ENCODE results near the gene IDE.
"Not testable (repeated sequence)": the region's sequence is repeated elsewhere in the genome, so short reads cannot be mapped to it uniquely, and the experiment has no call there.

Gene IDE

GRCh38 chr10:92490387-92490786 lies 83.5 kb downstream of the IDE start:
- no peak for DNase-seq
- Mint-ChIP-seq H3K9me3 (no peaks in the 10 kb centered on the region), H3K4me3 (no peak overlapping the region), H3K27ac (no peak overlapping the region), H3K36me3 (ENCODE audit: low read depth) (peaks cover 90% of the 10 kb centered on the region), H3K4me1 (ENCODE audit: low read depth) (no peaks in the 10 kb centered on the region), H3K27me3 (no peaks in the 10 kb centered on the region)

GRCh38 chr10:92486637-92487036 lies 87.3 kb downstream of the IDE start:
- Mint-ChIP-seq H3K36me3 (ENCODE audit: low read depth) (peaks cover 89% of the 10 kb centered on the region), H3K4me3 (no peak overlapping the region), H3K27me3 (no peaks in the 10 kb centered on the region), H3K27ac (no peak overlapping the region), H3K4me1 (ENCODE audit: low read depth) (peaks cover under 1% of the 10 kb centered on the region), H3K9me3 (no peaks in the 10 kb centered on the region)
- no peak for DNase-seq

GRCh38 chr10:92483539-92483938 lies 90.4 kb downstream of the IDE start:
- Mint-ChIP-seq H3K4me1 (ENCODE audit: low read depth) (peaks cover 3% of the 10 kb centered on the region), H3K36me3 (ENCODE audit: low read depth) (peaks cover 89% of the 10 kb centered on the region), H3K4me3 (no peak overlapping the region), H3K27me3 (no peaks in the 10 kb centered on the region), H3K9me3 (no peaks in the 10 kb centered on the region), H3K27ac (no peak overlapping the region)
- DNase-seq: no peak

- H3K9me3 Mint-ChIP-seq: no peaks in the 10 kb centered on the region
- no peak overlapping the region for H3K4me3 Mint-ChIP-seq
- H3K4me1 Mint-ChIP-seq (ENCODE audit: low read depth): peaks cover 3% of the 10 kb centered on the region
- H3K27me3 Mint-ChIP-seq: no peaks in the 10 kb centered on the region
- H3K27ac Mint-ChIP-seq: no peak overlapping the region
- DNase-seq: no peak
- H3K36me3 Mint-ChIP-seq (ENCODE audit: low read depth): peaks cover 82% of the 10 kb centered on the region
These were observed 93.5 kb downstream of the IDE start for GRCh38 chr10:92480413-92480812.

- H3K4me3 Mint-ChIP-seq: no peak overlapping the region
- H3K9me3 Mint-ChIP-seq: no peaks in the 10 kb centered on the region
- H3K36me3 Mint-ChIP-seq (ENCODE audit: low read depth): peaks cover 84% of the 10 kb centered on the region
- H3K27ac Mint-ChIP-seq: no peak overlapping the region
- no peaks in the 10 kb centered on the region for H3K27me3 Mint-ChIP-seq
- peaks cover 3% of the 10 kb centered on the region for H3K4me1 Mint-ChIP-seq (ENCODE audit: low read depth)
- no peak for DNase-seq
These were observed 94.3 kb downstream of the IDE start for GRCh38 chr10:92479547-92479946.

GRCh38 chr10:92478536-92478935 lies 95.4 kb downstream of the IDE start:
- Mint-ChIP-seq H3K36me3 (ENCODE audit: low read depth) (peaks cover 85% of the 10 kb centered on the region), H3K4me3 (no peak overlapping the region), H3K9me3 (no peaks in the 10 kb centered on the region), H3K27me3 (no peaks in the 10 kb centered on the region), H3K27ac (no peak overlapping the region), H3K4me1 (ENCODE audit: low read depth) (peaks cover 3% of the 10 kb centered on the region)
- no peak for DNase-seq

- no peaks in the 10 kb centered on the region for H3K4me1 Mint-ChIP-seq (ENCODE audit: low read depth)
- H3K4me3 Mint-ChIP-seq: no peak overlapping the region
- no peak for DNase-seq
- H3K9me3 Mint-ChIP-seq: no peaks in the 10 kb centered on the region
- peaks cover 74% of the 10 kb centered on the region for H3K36me3 Mint-ChIP-seq (ENCODE audit: low read depth)
- H3K27me3 Mint-ChIP-seq: no peaks in the 10 kb centered on the region
- H3K27ac Mint-ChIP-seq: no peak overlapping the region
These were observed 98.5 kb downstream of the IDE start for GRCh38 chr10:92475357-92475868.

GRCh38 chr10:92470026-92470425 lies 103.9 kb downstream of the IDE start:
- no peaks in the 10 kb centered on the region for H3K9me3 Mint-ChIP-seq
- H3K27ac Mint-ChIP-seq: no peak overlapping the region
- H3K4me3 Mint-ChIP-seq: no peak overlapping the region
- H3K4me1 Mint-ChIP-seq (ENCODE audit: low read depth): no peaks in the 10 kb centered on the region
- no peak for DNase-seq
- H3K27me3 Mint-ChIP-seq: no peaks in the 10 kb centered on the region
- H3K36me3 Mint-ChIP-seq (ENCODE audit: low read depth): peaks cover 70% of the 10 kb centered on the region

- Mint-ChIP-seq H3K36me3 (ENCODE audit: low read depth) (peaks cover 76% of the 10 kb centered on the region), H3K9me3 (no peaks in the 10 kb centered on the region), H3K4me1 (ENCODE audit: low read depth) (no peaks in the 10 kb centered on the region), H3K27me3 (no peaks in the 10 kb centered on the region), H3K27ac (no peak overlapping the region), H3K4me3 (no peak overlapping the region)
- no peak for DNase-seq
These were observed 109.5 kb downstream of the IDE start for GRCh38 chr10:92464364-92464763.

GRCh38 chr10:92463582-92463981 lies 110.3 kb downstream of the IDE start:
- DNase-seq: no peak
- no peak overlapping the region for H3K4me3 Mint-ChIP-seq
- H3K27me3 Mint-ChIP-seq: no peaks in the 10 kb centered on the region
- H3K36me3 Mint-ChIP-seq (ENCODE audit: low read depth): peaks cover 75% of the 10 kb centered on the region
- no peaks in the 10 kb centered on the region for H3K9me3 Mint-ChIP-seq
- H3K4me1 Mint-ChIP-seq (ENCODE audit: low read depth): no peaks in the 10 kb centered on the region
- H3K27ac Mint-ChIP-seq: no peak overlapping the region

GRCh38 chr10:92454955-92455354 lies 118.9 kb downstream of the IDE start:
- peaks cover 77% of the 10 kb centered on the region for H3K36me3 Mint-ChIP-seq (ENCODE audit: low read depth)
- H3K4me3 Mint-ChIP-seq; H3K4me1 Mint-ChIP-seq (ENCODE audit: low read depth); H3K9me3 Mint-ChIP-seq; H3K27ac Mint-ChIP-seq; DNase-seq; H3K27me3 Mint-ChIP-seq: not testable (repeated sequence)

- no peaks in the 10 kb centered on the region for H3K4me1 Mint-ChIP-seq (ENCODE audit: low read depth)
- DNase-seq: no peak
- no peak overlapping the region for H3K4me3 Mint-ChIP-seq
- H3K27ac Mint-ChIP-seq: no peak overlapping the region
- no peaks in the 10 kb centered on the region for H3K27me3 Mint-ChIP-seq
- no peaks in the 10 kb centered on the region for H3K9me3 Mint-ChIP-seq
- peaks cover 71% of the 10 kb centered on the region for H3K36me3 Mint-ChIP-seq (ENCODE audit: low read depth)
These were observed 121.6 kb downstream of the IDE start for GRCh38 chr10:92452313-92452712.

- no peak for DNase-seq
- no peak overlapping the region for H3K27ac Mint-ChIP-seq
- H3K4me1 Mint-ChIP-seq (ENCODE audit: low read depth): no peaks in the 10 kb centered on the region
- H3K4me3 Mint-ChIP-seq: no peak overlapping the region
- no peaks in the 10 kb centered on the region for H3K27me3 Mint-ChIP-seq
- peaks cover 67% of the 10 kb centered on the region for H3K36me3 Mint-ChIP-seq (ENCODE audit: low read depth)
- no peaks in the 10 kb centered on the region for H3K9me3 Mint-ChIP-seq
These were observed 122.5 kb downstream of the IDE start for GRCh38 chr10:92451431-92451830.

GRCh38 chr10:92450896-92451295 lies 123.0 kb downstream of the IDE start:
- Mint-ChIP-seq H3K27me3 (no peaks in the 10 kb centered on the region), H3K27ac (no peak overlapping the region), H3K36me3 (ENCODE audit: low read depth) (peaks cover 63% of the 10 kb centered on the region), H3K9me3 (no peaks in the 10 kb centered on the region), H3K4me1 (ENCODE audit: low read depth) (no peaks in the 10 kb centered on the region), H3K4me3 (no peak overlapping the region)
- no peak for DNase-seq

- no peak overlapping the region for H3K27ac Mint-ChIP-seq
- H3K4me1 Mint-ChIP-seq (ENCODE audit: low read depth): no peaks in the 10 kb centered on the region
- no peaks in the 10 kb centered on the region for H3K36me3 Mint-ChIP-seq (ENCODE audit: low read depth)
- H3K9me3 Mint-ChIP-seq: no peaks in the 10 kb centered on the region
- no peak for DNase-seq
- H3K4me3 Mint-ChIP-seq: no peak overlapping the region
- H3K27me3 Mint-ChIP-seq: no peaks in the 10 kb centered on the region
These were observed 133.3 kb downstream of the IDE start for GRCh38 chr10:92440578-92440977.

GRCh38 chr10:92438220-92438619 lies 135.7 kb downstream of the IDE start:
- H3K27ac Mint-ChIP-seq: no peak overlapping the region
- no peaks in the 10 kb centered on the region for H3K36me3 Mint-ChIP-seq (ENCODE audit: low read depth)
- no peak for DNase-seq
- H3K9me3 Mint-ChIP-seq: no peaks in the 10 kb centered on the region
- no peak overlapping the region for H3K4me3 Mint-ChIP-seq
- no peaks in the 10 kb centered on the region for H3K4me1 Mint-ChIP-seq (ENCODE audit: low read depth)
- H3K27me3 Mint-ChIP-seq: no peaks in the 10 kb centered on the region

Measured in activated T-cell treated with anti-CD3 and anti-CD28 coated beads, Interleukin-2, amount 50 U/mL, for 24 hours (primary cell).